H7 (cell line): Measurements from ENCODE around the gene XG. TPM values are rescaled to one million over a fixed set of nuclear protein-coding genes. Genes with fewer than 3 reads are reported as not detected.
"Not testable (repeated sequence)": the region's sequence is repeated elsewhere in the genome, so short reads cannot be mapped to it uniquely, and the experiment has no call there.

Source experiments
- DNase-seq: peaks from one replicate; pipeline ENCODE4 v3.0.0; 2012
- H3K27me3 ChIP-seq: 2 replicates; pipeline ENCODE4 v1.6.0; 2011; ENCODE audit warnings: mild to moderate bottlenecking, low read length; ENCODE audit not compliant: control insufficient read depth, insufficient read depth
- H3K36me3 ChIP-seq: replicated peaks from 2 replicates; pipeline ENCODE4 v1.5.1; 2011; ENCODE audit warnings: low read length; ENCODE audit not compliant: control insufficient read depth, insufficient read depth
- H3K4me3 ChIP-seq: 2 replicates; pipeline ENCODE4 v1.5.1; 2011; ENCODE audit warnings: low read depth, mild to moderate bottlenecking, control low read depth, low read length, moderate library complexity; ENCODE audit not compliant: insufficient read depth
- total RNA-seq: library from RNA; depleted of rRNA; stranded (reverse); fragments of >200 nt; shearing (Covaris generic); gene quantifications from 2 replicates; pipeline ENCODE4 v1.2.3, GENCODE V29; 2014

Gene XG
- total RNA-seq, 1 experiment from 2014 or later = 0.17 TPM

DNA sequence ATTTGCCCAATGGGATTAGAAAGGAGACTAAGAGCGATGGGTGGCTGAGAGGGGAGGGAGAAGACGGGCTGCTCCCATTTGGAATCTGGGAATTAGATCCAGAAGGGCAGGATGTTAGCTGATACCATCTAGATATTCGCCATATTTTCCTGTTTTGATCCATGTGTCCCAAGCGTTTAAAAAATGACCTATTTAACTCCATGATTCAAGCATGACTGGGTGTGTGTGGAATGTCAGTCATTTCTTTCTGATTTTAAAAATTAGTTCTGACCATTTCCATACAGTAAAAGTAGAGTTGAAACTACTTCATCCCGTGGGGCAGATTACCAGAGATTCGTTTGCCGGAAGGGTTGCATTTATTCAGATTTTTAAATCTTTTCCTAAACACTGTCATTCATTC is 601 bp downstream of the XG start:
- not testable (repeated sequence) for DNase-seq, H3K36me3 ChIP-seq, H3K27me3 ChIP-seq, H3K4me3 ChIP-seq

DNA sequence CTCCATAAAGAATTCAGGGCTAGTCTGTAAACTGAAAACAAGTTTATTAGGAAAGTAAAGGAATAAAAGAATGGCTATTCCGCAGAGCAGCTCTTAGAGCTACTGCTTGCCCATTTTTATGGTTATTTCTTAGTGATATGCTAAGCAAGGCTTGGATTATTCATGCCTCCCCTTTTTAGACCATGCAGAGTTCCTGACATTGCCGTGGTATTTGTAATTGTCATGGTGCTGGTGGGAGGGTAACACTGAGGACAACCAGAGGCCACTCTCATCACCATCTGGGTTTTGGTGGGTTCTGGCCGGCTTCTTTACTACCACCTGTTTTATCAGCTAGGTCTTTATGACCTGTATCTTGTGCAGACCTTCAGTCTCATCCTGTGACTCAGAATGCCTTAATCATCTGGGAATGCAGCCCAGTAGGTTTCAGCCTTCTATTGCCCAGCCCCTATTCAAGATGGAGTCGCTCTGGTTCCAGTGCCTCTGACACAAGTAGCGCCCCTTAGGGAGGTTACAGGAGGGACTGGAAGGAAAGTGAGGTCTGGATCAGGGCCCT is 3.4 kb downstream of the XG start:
- DNase-seq, H3K27me3 ChIP-seq, H3K4me3 ChIP-seq, H3K36me3 ChIP-seq: not testable (repeated sequence)

DNA sequence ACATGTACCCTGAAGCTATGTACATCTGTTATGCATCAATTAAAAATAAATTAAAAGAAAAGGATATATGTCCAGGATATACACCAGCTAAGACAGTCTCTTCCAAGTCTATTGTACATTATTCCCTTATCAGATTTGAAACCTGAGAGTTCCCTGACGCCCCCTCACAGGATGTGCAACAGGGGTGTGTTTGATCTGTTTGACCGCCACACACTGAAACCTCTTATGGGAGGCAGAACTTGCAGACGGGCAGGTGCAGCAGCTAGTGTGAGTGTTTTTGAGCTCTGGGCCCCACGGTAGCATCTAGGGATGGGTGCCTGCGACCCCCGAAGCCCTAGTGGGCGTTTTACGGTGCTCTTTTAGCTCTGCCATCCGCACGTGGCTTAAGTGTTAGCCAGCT is 4.7 kb downstream of the XG start:
- H3K36me3 ChIP-seq = no peaks in the 10 kb centered on the region
- no peaks in the 10 kb centered on the region for H3K27me3 ChIP-seq
- DNase-seq = no peak
- no peak overlapping the region for H3K4me3 ChIP-seq

DNA sequence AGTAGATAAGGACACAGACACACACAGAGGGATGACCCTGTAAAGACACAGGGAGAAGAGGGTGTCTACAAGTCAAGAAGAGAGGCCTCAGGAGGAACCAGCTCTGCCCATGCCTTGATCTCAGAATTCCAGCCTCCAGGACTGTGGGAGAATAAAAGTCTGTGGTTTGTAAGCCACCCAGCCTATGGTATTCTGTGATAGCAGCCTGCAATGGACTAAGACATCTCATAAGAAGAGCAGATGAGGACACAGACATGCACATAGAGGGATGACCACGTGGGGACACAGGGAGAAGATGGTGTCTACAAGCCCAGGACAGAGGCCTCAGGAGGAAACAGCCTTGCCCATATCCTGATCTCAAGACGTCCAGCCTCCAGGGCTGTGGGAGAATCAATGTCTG is 9.4 kb downstream of the XG start:
- Histone ChIP-seq H3K4me3 (no peak overlapping the region), H3K36me3 (no peaks in the 10 kb centered on the region), H3K27me3 (no peaks in the 10 kb centered on the region)
- no peak for DNase-seq

DNA sequence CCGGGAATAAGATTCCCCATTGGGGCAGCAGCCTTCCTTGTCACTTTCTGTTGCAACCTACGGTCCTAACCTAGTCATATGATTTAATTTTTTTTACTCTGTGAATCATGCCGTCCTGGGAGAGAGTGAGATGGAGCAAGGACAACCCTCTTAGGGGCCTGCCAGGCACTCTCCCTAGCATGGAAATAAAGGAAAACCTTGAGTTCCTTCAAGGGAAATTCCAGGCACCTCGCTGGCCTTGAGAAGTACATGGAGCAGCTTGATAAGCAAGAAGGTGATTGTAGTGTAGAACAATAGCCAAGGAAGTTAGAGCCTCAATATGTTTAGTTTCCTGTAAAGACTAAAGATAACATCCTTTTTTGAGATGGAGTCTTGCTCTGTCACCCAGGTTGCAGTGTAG is 10.8 kb downstream of the XG start:
- DNase-seq, H3K4me3 ChIP-seq, H3K36me3 ChIP-seq, H3K27me3 ChIP-seq: not testable (repeated sequence)

DNA sequence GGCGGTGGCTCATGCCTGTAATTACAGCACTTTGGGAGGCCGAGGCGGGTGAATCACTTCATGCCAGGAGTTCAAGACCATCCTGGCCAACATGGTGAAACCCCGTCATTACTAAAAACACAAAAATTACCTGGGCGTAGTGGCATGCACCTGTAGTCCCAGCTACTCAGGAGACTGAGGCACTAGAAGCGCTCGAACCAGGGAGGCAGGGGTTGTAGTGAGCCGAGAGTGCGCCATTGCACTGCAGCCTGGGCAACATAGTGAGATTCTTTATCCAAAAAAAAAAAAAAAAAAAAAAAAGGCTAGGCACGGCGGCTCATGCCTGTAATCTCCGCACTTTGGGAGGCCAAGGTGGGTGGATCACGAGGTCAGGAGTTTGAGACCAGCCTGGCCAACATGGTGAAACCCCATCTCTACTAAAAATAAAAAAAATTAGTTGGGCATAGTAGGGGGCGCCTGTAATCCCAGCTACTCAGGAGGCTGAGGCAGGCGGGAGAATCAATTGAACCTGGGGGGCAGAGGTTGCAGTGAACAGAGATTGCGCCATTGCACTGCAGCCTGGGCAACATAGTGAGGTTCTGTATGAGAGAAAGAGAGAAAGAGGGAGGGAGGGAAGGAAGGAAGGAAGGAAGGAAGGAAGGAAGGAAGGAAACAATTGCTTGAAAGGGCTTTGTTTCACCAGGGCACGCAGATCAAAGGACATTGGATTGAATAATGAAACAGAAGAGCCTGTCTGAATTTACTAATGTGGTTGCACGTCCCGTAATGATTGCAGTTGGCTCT is 13.1 kb downstream of the XG start:
- not testable (repeated sequence) for H3K36me3 ChIP-seq, H3K27me3 ChIP-seq, H3K4me3 ChIP-seq, DNase-seq

DNA sequence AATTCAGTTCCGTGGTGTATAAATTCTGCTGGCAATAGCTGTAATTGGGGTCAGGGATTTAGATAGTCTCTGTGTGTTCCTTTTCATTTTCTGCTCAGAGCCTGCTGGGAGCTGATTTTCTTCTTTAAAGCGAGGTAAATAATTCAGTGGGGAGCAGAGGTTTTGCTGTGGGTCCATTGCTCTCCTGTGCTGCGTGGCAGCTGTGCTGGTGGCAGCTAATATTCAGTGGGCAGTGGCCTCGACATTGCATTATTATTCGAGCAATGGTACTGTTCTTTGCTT is 13.7 kb downstream of the XG start:
- no peaks in the 10 kb centered on the region for H3K27me3 ChIP-seq
- DNase-seq = no peak
- no peak overlapping the region for H3K4me3 ChIP-seq
- H3K36me3 ChIP-seq = no peaks in the 10 kb centered on the region

DNA sequence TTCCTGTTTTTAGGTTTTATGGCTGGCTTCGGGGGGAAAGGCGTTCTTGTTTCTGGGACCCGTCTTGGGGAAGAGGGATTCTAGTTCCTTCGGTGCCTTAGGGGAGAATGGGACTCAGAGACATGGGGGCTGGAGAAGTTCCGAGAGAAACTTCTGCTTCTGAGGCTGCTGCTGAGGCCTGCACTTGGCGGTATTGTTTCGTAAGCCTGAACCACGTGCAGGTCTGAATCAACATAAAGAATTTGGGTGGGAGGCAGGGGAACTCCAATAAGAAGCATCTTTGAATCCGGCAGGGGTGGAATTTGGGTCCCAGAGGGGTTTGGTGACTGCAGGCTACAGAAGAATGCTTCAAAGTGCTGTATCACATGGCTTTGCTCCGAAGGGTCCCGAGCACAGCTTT is 15.1 kb downstream of the XG start:
- H3K36me3 ChIP-seq = no peaks in the 10 kb centered on the region

DNA sequence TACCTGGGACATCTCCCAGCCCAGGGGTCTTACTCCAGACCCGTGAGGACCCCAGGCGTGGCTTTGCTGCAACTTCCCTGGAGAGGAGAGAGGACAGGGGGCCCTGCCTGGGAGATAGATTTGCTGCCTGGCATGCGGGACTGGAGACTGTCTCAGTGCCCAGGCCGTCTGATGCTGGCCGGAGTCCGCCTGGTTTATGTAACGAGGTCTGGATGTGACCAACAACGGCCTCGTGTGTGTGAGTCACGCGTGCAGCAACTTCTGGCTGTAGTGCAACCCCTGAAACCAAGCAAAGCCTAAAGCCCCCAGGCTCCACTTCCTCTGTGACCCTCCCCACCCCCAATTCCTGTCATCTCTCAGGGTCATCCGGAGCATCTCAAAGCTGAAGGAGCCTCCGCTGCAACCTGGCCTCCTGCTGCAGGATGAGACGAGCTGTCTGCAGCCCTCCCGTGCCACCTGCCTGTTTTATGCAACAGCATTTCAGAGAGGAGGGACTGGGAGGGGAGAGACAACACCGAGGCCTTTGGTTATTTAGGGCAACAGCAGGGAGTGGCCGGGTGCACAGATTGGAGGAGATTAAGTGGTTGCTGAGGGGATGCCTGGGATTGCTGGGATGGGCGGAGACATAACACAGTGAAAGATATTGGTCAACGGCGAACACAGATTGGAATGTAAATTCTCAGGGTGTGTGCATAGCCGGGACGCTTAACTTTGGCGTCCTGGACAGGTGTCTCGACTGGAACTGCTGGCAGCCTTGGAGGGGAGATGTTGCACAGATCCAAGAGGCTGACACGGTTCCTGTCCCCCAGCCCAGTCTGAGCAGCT is 16.0 kb downstream of the XG start:
- H3K36me3 ChIP-seq = no peaks in the 10 kb centered on the region
- no peak overlapping the region for H3K4me3 ChIP-seq
- no peaks in the 10 kb centered on the region for H3K27me3 ChIP-seq
- peak; percentile 50 for DNase-seq

More for the DNA sequence above, 15.1 kb downstream of the XG start:
- no peak for DNase-seq
- no peaks in the 10 kb centered on the region for H3K27me3 ChIP-seq
- H3K4me3 ChIP-seq = no peak overlapping the region

DNA sequence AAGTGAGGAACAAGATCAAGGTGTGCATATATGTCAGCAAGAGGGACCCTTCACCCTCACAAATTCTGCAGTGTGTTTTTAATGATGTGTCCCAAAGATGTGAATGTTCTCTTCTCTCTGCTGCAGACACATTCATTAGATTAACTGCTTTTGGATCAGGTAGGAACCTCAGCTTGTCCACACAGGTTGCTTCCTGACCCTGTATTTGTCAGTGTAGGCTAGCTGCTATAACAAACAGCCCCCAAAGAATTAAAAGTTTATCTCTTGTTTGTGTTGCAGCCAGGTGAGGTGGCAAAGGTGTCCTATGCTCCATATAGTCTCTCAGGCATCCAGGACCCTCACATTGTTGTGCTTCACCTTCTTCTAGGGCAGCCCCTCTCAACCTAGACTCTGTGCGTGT is 17.8 kb downstream of the XG start:
- Histone ChIP-seq H3K36me3 (no peaks in the 10 kb centered on the region), H3K4me3 (no peak overlapping the region), H3K27me3 (no peaks in the 10 kb centered on the region)
- no peak for DNase-seq

DNA sequence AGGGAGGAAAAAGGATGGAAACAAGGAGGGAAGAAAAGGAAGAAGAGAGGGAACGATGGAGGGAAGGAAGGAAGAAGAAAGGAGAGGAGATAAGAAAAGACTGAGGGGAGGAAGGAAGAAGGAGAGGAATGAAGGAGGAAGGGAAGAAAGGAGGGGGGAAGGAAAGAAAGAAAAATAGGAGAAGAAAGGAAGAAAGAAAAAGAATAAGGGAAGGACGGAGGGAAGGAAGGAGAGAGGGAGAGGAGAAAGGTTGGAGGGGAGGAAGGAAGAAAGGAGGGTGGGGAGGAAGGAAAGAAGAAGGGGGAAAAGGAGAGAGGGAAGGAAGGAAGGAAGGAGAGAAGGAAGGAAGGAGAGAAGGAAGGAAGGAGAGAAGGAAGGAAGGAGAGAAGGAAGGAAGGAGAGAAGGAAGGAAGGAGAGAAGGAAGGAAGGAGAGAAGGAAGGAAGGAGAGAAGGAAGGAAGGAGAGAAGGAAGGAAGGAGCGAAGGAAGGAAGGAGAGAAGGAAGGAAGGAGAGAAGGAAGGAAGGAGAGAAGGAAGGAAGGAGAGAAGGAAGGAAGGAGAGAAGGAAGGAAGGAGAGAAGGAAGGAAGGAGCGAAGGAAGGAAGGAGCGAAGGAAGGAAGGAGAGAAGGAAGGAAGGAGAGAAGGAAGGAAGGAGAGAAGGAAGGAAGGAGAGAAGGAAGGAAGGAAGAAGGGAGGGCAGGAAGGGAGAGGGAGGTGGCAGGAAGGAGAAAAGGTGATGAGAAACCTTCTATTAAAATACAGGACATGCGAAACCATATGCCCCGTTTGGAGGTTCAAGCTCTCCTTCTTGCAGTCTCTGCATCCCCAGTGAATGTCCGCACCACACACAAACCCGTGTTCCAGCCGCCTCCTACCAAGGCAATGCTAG is 21.6 kb downstream of the XG start:
- H3K4me3 ChIP-seq, H3K36me3 ChIP-seq, DNase-seq, H3K27me3 ChIP-seq: not testable (repeated sequence)

DNA sequence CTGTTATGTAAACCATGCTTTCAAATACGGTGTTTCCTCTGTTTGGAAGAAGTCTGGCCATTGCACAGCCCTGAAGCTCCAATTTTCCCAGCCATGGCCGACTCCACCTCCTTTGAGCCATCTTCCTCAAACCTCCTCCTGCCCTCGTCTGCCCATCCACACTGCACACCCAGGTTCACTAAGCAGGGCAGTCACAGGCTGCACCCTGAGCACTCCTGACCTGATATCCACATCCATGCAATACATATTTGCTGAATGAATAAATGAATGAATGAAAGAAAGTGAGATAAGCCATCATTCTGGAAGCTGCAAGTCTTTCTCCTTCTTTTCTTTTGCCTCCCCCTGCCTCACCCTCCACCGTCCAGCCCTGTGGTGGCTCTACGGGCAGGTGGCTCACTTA is 22.2 kb downstream of the XG start:
- Histone ChIP-seq H3K4me3 (no peak overlapping the region), H3K27me3 (no peaks in the 10 kb centered on the region), H3K36me3 (no peaks in the 10 kb centered on the region)
- no peak for DNase-seq

DNA sequence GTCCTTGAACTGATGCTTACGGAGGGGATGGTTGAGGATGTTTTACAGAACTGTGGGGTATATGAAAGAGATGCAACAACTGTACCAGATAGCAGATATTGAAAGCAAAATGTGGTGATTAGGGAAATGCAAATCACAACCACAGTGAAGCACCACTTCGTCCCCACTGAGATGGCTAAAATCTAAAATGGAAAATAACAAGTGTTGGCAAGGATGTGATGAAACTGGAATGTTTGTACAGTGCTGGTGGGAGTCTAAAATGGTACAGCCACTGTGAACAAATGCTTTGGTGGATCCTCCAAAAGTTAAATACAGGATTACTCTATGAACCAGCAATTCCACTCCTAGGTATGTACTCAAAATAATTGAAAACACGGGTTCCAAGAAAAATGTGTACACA is 22.9 kb downstream of the XG start:
- Histone ChIP-seq H3K27me3 (no peaks in the 10 kb centered on the region), H3K36me3 (no peaks in the 10 kb centered on the region), H3K4me3 (no peak overlapping the region)
- no peak for DNase-seq

DNA sequence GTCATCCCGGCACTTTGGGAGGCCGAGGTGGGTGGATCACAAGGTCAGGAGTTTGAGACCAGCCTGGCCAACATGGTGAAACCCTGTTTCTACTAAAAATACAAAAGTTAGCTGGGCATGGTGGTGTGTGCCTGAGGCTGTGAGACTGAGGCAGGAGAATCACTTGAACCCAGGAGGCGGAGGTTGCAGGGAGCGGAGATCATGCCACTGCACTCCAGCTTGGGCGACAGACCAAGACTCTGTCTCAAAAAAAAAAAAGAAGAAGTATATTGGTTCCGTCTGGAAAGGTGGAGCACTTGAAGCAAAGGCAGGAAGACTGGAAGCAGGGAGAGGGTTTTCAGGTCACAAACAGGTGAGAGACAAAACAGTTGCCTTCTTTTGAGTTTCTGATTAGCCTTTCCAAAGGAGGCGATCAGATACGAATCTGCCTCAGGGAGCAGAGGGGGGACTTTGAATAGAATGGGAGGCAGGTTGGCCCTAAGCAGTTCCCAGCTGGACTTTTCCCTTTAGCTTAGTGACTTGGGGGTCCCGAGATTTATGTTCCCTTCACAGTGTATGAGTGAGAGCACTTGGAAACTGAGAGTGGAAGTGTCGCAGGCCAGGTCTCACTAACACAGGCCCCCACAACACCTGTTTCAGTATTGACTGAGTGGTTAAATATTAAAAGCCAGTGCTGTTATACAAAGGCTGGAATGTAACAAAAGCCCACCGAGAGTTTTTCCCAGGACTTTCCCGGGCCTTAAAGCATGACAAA is 28.8 kb downstream of the XG start:
- DNase-seq = peak; percentile 55
- not testable (repeated sequence) for H3K27me3 ChIP-seq, H3K36me3 ChIP-seq, H3K4me3 ChIP-seq
